Esophagus squamous epithelium (tissue), 4 donors: ENCODE measurements around the gene B4GALNT4.

Experiments used
- CTCF ChIP-seq, 6 experiments: fragments of 450-650 bp in 4 of 6; fragments of 200-600 bp in 2 of 6; sonication (generic) in 2 of 6; IDR thresholded peaks; one replicate each; pipeline ENCODE4 v1.5.1; 2016 to 2019; ENCODE audit warnings: antibody characterized with exemption in 6 of 6, mild to moderate bottlenecking in 4 of 6, moderate library complexity in 4 of 6
- POLR2A ChIP-seq, 4 donors: fragments of 450-650 bp; IDR thresholded peaks; one replicate each; pipeline ENCODE4 v1.6.1; 2017; ENCODE audit warnings: antibody characterized with exemption in 4 of 4, mild to moderate bottlenecking in 4 of 4, moderate library complexity in 3 of 4

DNA sequence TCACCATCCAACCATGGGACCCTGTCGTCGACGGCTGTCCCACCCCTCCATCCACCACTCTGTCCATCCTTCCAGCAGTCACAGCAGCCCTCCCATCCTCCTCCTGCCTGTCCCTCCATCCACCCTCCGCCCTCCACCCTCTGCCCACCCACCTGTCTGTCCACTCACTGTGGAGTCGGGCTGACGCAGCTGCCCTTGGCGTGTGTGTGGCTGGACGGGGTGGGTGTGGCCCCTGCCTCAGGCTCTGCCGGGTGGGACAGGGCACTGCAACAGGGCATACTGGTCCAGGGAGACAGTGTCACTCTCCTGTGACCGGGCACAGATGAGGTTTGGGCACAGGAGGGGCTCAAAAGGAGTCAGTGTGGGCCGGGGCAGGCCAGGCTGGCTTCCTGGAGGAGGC, 26.6 kb downstream of the B4GALNT4 start:
- TF ChIP-seq CTCF (IDR thresholded peaks at IDR 0.05) (no peak), POLR2A (IDR thresholded peaks at IDR 0.05) (no peak)
